GM20000 (cell line): ENCODE results near the gene KCMF1.

Experiments used
- DNase-seq: peaks from one replicate; pipeline ENCODE4 v3.0.0; 2012; ENCODE audit warnings: low spot score
- TF ChIP-seq, protein P1 (sequence below): IDR thresholded peaks from 2 replicates; pipeline ENCODE4 v1.5.1; 2012; ENCODE audit warnings: mild to moderate bottlenecking, control low read depth; ENCODE audit errors: extremely low read depth, missing control alignments

The KCMF1 gene

DNA sequence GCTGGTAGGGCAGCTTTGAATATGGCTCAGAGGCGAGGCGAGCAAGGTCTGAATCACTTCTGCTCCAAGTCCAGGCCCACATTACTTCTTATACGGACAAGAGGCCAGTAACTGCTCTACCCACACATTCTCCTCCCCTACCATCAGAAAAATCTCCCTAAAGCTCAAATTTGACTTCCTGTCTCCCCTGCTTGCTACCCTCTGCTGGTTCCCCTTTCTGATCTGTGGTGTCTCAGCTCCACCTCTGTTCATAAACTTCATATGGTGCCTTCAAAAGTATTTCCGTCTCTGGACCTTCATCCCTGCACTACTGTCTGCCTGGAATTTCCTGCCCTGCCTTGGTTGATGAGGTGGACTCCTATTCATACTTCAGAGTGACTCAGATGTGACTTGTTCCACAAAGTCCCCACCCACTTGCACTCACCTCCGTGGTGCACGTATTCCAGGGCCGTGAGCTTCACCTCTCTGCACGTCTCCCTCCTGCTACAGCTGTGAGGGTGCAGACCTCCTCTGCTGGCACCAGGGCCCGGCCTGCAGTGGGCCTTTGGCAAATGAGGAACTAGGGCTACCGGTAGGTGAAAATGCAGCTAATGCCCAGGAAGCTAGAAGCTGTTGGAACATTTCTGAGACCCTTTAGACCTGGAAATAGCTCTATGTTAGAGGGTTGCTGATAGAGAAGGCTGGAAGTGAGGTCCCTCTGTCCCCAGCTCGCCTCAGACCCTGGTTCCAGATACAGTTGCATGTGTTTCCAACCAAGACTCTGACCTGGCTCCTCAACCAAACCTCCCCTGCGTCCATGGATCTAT lies 24.6 kb upstream of the KCMF1 start:
- DNase-seq, result peak; percentile 75

DNA sequence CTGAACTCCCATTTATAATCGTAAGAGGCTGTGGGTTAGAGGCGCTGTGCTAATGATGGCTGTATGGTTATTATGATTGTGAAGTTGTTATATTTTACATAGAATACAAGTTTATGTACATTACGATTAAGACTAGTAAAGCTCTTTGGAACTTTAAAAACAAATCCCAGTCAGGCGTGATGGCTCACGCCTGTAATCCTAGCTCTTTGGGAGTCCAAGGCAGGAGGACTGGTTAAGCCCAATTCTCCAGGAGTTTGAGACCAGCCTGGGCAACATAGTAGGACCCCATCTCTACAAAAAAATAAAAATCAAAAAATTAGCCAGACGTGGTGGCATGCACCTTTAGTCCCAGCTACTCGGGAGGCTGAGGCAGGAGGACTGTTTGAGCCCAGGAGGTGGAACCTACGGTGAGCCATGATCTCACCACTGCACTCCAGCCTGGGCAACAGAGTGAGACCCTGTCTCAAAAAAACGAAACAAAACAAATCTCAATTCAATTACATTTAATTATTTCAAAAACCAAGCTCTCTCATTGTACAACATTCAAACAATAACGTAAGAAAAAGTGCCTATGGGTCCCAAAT lies 23.9 kb upstream of the KCMF1 start:
- no peak for DNase-seq
- TF ChIP-seq, protein P1, sequence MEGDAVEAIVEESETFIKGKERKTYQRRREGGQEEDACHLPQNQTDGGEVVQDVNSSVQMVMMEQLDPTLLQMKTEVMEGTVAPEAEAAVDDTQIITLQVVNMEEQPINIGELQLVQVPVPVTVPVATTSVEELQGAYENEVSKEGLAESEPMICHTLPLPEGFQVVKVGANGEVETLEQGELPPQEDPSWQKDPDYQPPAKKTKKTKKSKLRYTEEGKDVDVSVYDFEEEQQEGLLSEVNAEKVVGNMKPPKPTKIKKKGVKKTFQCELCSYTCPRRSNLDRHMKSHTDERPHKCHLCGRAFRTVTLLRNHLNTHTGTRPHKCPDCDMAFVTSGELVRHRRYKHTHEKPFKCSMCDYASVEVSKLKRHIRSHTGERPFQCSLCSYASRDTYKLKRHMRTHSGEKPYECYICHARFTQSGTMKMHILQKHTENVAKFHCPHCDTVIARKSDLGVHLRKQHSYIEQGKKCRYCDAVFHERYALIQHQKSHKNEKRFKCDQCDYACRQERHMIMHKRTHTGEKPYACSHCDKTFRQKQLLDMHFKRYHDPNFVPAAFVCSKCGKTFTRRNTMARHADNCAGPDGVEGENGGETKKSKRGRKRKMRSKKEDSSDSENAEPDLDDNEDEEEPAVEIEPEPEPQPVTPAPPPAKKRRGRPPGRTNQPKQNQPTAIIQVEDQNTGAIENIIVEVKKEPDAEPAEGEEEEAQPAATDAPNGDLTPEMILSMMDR, result no peak

More for the DNA sequence above, 24.6 kb upstream of the KCMF1 start:
- TF ChIP-seq, protein P1, result no peak

DNA sequence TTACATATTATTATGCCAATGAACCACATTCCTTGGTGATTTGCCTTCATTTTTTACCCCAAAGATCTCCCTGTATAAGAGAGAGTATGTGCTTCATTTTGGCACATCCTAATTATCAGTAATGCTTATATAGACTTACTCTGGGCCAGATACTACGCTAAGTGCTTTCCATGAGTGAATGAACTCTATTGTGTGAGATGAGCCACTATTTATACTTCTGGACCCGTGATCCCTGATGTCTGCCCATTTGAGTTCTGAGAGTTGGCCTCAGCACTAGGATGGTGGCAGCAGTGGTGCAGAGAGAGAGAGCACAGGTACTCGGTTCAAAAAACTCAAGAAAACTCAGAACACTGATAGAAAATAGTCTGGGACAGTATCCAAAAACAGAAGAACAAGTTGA lies 17.4 kb upstream of the KCMF1 start:
- TF ChIP-seq, protein P1, result no peak
- DNase-seq, result no peak

DNA sequence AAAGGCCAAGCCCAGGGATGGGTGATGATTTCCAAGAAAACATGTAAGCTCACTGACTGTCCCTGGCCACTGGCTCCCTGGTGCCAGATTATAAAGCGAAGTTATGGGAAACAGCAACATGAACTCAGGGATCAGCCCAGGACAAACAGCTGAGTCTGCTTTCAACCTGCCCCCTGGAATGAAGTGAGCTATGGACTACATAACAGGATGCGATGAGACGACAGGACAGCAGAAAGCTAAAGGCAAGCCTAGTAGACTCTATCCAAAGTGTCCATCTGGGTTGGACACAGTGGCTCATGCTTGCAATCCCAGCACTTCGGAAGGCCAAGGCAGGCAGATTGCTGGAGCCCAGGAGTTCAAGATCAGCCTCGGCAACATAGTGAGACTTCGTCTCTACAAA lies 16.6 kb upstream of the KCMF1 start:
- no peak for DNase-seq
- TF ChIP-seq, protein P1, result no peak

DNA sequence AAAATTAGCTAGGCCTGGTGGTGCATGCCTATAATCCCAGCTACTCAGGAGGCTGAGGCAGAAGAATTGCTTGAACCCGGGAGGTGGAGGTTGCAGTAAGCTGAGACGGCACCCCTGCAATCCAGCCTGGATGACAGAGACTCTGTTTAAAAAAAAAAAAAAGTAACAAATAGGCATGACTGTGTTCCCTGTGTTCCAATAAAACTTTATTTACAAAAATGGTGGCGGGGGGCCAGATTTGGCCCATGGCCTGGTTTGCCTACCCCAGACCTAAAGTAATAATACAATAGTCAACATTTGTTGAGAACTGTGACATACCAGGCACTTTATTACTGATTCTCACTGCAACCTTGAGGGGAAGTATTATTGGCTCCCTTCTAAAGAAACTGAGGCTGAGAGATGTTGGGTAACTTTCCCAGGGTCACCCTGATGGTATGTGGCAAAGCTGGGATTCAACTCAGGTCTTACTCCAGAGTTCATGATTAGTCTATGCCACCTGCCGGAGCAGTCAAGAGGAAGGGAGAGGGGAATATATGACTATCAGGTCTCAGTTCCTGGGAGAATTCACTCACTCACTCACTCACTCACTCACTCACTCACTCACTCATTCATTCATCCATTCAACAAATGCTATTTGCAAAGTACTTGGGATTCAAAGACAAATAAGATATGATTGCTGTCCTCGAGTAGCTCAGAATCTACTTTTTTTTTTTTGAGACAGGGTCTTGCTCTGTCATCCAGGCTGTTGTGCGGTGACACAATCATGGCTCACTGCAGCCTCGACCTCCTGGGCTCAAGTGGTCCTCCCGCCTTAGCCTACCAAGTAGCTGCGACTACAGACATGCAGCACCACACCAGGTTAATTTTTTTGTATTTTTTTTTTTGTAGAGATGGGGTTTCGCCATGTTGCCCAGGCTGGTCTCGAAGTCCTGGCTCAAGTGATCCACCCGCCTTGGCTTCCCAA lies 14.3 kb upstream of the KCMF1 start:
- TF ChIP-seq, protein P1, result no peak
- no peak for DNase-seq

DNA sequence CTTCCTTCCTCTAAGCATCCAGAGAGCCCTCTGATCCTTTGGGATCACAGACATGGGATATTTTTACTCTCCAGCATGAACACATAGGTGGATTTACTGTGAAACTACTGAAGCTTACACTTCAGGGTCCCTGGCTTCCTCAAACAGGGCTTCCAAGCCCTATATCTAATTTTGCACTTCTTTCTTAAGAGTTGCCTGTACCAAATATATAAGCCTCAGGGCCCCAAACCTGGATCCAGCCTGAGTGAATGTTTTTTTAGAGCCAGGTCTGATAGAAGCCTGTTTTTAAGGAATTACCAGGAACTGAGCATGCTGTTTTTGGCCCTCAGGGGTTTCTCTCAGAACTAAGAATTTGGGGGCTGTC lies 13.2 kb upstream of the KCMF1 start:
- TF ChIP-seq, protein P1, result no peak
- no peak for DNase-seq
